Measurements from ENCODE around the gene DEFB131A.
"Not testable (repeated sequence)": the region's sequence is repeated elsewhere in the genome, so short reads cannot be mapped to it uniquely, and the experiment has no call there.

Gene DEFB131A

GRCh38 chr4:9494256-9495035 is 50.2 kb downstream of the DEFB131A start:
- DNase-seq, ATAC-seq: not testable (repeated sequence)

DNA sequence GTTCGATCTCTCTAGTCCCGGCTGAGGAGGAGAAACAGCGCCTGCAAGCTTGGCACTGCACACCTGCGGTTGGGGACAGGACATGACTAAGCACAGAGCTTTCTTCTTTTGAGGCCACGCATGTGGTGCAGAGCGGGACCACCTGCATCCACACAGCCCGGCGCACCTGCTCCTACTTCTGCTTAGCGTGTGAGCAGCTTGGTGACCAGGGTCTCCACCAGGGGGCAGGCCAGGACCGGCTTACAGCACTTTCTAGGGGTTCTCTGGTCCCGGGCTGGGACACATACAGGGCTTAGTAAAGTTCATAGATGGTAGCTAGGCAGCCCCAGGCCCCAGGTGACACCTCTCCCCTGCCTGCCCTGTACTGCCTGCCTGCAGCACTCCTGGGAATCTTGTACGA is 51.2 kb downstream of the DEFB131A start:
- not testable (repeated sequence) for ATAC-seq

GRCh38 chr4:9497575-9498467 is 53.6 kb downstream of the DEFB131A start:
- not testable (repeated sequence) for DNase-seq, ATAC-seq

More for the DNA sequence above, 51.2 kb downstream of the DEFB131A start:
- DNase-seq, result peak; percentile 83

DNA sequence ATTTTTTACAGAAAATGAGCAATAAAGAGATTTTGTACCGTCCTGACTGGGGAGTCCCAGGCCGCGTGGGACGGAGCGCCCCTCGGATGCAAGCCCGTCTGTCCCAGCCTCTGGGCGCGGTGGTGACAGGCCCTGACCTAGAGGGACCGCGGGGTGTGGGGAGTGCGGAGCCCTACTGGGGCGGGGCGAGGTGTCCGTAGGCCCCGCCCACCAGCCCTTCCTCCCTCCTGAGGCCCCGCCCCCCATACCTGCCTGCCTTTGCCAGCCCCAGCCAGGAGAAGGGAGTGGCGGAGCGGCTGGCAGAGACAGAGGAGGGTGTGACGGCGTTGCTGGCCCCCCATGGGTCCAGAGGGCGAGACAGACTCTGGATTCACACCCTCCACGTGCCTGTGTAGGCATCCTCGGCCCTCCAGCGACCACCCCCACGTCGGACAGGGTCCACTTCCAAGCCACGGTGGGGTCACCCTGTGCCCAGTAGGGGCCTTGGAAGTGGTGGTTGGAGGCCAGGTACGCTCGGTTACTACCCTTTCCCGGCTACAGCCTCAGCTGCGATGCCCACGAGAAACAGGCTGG is 54.3 kb downstream of the DEFB131A start:
- ATAC-seq, result not testable (repeated sequence)

DNA sequence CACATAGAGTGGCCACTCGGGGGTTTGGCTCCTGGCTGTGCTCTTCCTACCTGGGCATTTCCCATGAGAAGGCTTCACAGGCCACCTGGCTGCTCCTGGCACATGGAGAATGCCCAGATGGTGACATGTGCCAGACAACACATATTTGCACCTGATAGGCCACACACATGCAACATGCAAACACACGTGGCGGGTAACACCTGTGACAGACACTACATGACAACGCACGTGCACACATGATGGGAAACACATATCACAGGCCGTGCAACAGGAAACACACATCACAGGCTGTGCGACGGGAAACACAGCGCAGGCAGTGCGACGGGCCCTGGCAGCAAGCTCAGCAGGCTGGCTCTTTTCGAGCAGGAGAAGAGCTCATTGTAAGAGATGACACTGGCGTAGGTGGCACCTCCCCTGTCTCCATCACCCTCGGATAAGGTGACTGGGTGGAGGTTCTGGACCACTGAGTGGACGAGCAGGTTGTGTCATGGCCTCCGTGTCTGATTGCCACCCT is 55.8 kb downstream of the DEFB131A start:
- ATAC-seq, DNase-seq: not testable (repeated sequence)

More for the DNA sequence above, 54.3 kb downstream of the DEFB131A start:
- DNase-seq, result not testable (repeated sequence)

All from stimulated activated naive CD8-positive, alpha-beta T cell treated with anti-CD3 and anti-CD28 coated beads, Interleukin-15, Interleukin-2, amounts not matched to agents 100 U/mL and 50 U/mL, for 24 hours (primary cell).